Esophagus squamous epithelium (tissue), 5 donors: Measurements from ENCODE around the gene ACTN4. TPM values are rescaled to one million over a fixed set of nuclear protein-coding genes. Genes with fewer than 3 reads are reported as not detected.

Experiments
- DNase-seq: peaks from one replicate; lab custom pipeline; 2025; lab: John Stamatoyannopoulos, UW
- H3K27ac ChIP-seq, 4 donors: fragments of 200-600 bp; sonication (generic); one replicate each; pipeline ENCODE4 v1.5.1; 2016 to 2019; ENCODE audit warnings: mild to moderate bottlenecking in 1 of 4
- H3K27me3 ChIP-seq, 4 donors: fragments of 200-600 bp; sonication (generic); 1 replicate in 3 of 4; 2 replicates in 1 of 4; pipeline versions ENCODE4 v1.5.1 to v1.6.0; 2017 to 2021; ENCODE audit warnings: antibody characterized with exemption in 1 of 4
- H3K36me3 ChIP-seq, 3 donors: fragments of 200-600 bp; sonication (generic); one replicate each; pipeline ENCODE4 v1.5.1; 2016 to 2019
- H3K4me1 ChIP-seq, 3 donors: fragments of 200-600 bp; sonication (generic); one replicate each; pipeline ENCODE4 v1.5.1; 2017 to 2019
- H3K4me3 ChIP-seq, 4 donors: fragments of 200-600 bp; sonication (generic); 1 replicate in 3 of 4; 2 replicates in 1 of 4; pipeline ENCODE4 v1.5.1; 2016 to 2019; ENCODE audit warnings: mild to moderate bottlenecking in 2 of 4, moderate library complexity in 1 of 4
- H3K9me3 ChIP-seq, 3 donors: fragments of 200-600 bp; sonication (generic); one replicate each; pipeline ENCODE4 v1.5.1; 2016 to 2019
- CTCF ChIP-seq, 6 experiments: fragments of 450-650 bp in 4 of 6; fragments of 200-600 bp in 2 of 6; sonication (generic) in 2 of 6; IDR thresholded peaks; one replicate each; pipeline ENCODE4 v1.5.1; 2016 to 2019; ENCODE audit warnings: antibody characterized with exemption in 6 of 6, mild to moderate bottlenecking in 4 of 6, moderate library complexity in 4 of 6
- POLR2A ChIP-seq, 4 donors: fragments of 450-650 bp; IDR thresholded peaks; one replicate each; pipeline ENCODE4 v1.6.1; 2017; ENCODE audit warnings: antibody characterized with exemption in 4 of 4, mild to moderate bottlenecking in 4 of 4, moderate library complexity in 3 of 4
- WGBS, 2 donors: methylation state at CpG; one replicate each; pipeline ENCODE4 v1.1.5; 2018; 5-methylcytosine and 5-hydroxymethylcytosine counted together
- intact Hi-C: fragments of 100-400 bp; cut with DNase I; formaldehyde crosslinking; loops from one replicate; pipeline ENCODE4 v1.15.0; 2022
- total RNA-seq, 4 donors: library from RNA; depleted of rRNA; stranded (reverse); fragments of >200 nt; gene quantifications; one replicate each; pipeline ENCODE4 v1.1.0, GENCODE V29; 2016
- donor health status: DM: yes; HTN: yes; CAD: no.

The ACTN4 gene
- total RNA-seq, 4 donors from 2014 or later: 302 to 705 (median 414) TPM

DNA sequence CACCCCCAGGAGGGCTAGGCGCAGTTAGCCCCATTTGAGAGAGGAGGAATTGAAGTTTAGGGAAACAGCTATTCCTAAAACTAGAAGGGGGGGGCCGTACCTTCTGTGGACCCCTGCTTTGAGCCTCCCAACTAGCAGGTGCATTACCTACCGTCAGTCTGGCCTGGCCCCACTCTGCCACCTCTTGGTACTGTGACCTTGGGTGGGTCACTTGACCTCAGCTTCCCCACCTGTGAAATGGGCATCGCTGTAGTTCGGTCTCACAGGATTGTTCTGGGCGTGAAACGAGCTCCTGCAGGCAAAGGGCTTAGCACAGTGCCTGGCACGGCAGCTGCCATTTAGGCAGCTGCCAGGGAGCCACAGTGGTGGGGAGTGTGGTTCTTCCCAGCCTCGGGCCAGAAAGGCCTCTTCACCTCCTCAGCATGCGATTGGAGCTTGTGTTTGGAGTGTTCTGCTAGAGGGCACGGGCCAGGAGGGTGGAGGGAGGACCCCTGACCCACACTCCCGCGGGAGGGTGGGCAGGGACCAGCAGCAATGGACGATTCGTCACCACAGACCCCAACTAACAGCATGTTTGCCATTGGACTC lies 64.8 kb downstream of the ACTN4 start:
- Histone ChIP-seq H3K36me3 (peaks cover 46 to 100% (median 76%) of the 10 kb centered on the region in 3 donors), H3K27me3 (no peaks in the 10 kb centered on the region), H3K9me3 (no peaks in the 10 kb centered on the region), H3K4me1 (peaks cover 33 to 69% (median 57%) of the 10 kb centered on the region in 3 donors), H3K27ac (peak overlapping the region; percentile 26 to 86 (median 81)), H3K4me3 (no peak overlapping the region)
- DNase-seq: no peak
- intact Hi-C loops: no loop called here
- WGBS, 2 donors: 51 to 79% methylated on average over 3 to 5 of the region's 15 CpGs
- TF ChIP-seq POLR2A (IDR thresholded peaks at IDR 0.05) (no peak), CTCF (IDR thresholded peaks at IDR 0.05) (no peak)

- WGBS, 2 donors: 47 to 56% methylated on average over 7 to 11 of the region's 19 CpGs
- Histone ChIP-seq H3K36me3 (peaks cover 46 to 100% (median 76%) of the 10 kb centered on the region in 3 donors), H3K27me3 (no peaks in the 10 kb centered on the region), H3K9me3 (no peaks in the 10 kb centered on the region), H3K27ac (peak overlapping the region; percentile 26 to 86 (median 81)), H3K4me1 (peaks cover 30 to 62% (median 50%) of the 10 kb centered on the region in 3 donors), H3K4me3 (no peak overlapping the region)
- DNase-seq: no peak
- intact Hi-C loops: no loop called here
- peak in 1 of 4 donors; percentile 9 for TF ChIP-seq POLR2A (IDR thresholded peaks at IDR 0.05)
- no peak for TF ChIP-seq CTCF (IDR thresholded peaks at IDR 0.05)
Observed at GRCh38 chr19:38713227-38713649, 65.8 kb downstream of the ACTN4 start.

DNA sequence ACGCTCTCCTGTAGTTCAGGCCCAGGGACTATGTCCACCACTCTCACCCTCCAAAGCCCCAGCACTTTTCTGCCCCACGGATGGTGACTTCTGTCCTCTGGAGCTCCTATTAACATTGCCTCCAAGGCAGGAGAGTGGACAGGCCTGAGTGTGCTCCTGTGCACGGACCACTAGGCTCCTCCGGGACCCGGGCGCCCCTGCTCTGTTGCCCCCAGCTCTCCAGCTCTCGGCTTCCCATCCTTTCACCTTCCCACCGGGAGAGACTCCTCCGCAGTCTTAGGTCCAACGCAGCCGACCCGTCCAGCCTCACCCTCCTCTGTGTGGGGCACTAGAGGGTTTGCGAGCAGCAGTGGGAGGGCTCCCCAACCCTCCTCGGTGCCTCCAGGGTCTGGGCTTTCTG lies 66.4 kb downstream of the ACTN4 start:
- Histone ChIP-seq H3K4me1 (peaks cover 27 to 62% (median 46%) of the 10 kb centered on the region in 3 donors), H3K27me3 (no peaks in the 10 kb centered on the region), H3K9me3 (no peaks in the 10 kb centered on the region), H3K27ac (peak overlapping the region; percentile 26 to 86 (median 81)), H3K4me3 (no peak overlapping the region), H3K36me3 (peaks cover 40 to 100% (median 75%) of the 10 kb centered on the region in 3 donors)
- TF ChIP-seq POLR2A (IDR thresholded peaks at IDR 0.05): no peak
- no peak for TF ChIP-seq CTCF (IDR thresholded peaks at IDR 0.05)
- intact Hi-C loops: no loop called here
- DNase-seq: no peak
- WGBS, 2 donors: 93 to 95% methylated on average over 3 to 9 of the region's 14 CpGs

DNA sequence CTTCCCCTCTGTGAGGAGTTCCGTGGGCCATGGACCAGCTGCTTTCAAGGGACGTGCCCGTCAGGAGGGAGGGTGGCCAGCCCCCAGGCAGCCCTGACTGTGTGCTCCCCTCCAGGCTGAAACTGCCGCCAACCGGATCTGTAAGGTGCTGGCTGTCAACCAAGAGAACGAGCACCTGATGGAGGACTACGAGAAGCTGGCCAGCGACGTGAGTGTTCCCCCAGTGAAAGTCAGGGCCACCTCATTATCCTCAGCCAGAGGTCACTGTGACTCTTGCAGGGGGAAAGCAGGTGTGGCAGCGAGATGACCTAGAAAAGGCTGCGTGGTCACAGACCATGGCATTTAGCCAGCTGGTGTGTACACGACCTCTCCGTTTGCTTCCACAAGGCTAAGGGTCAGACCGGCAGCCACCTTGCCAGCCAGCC lies 66.9 kb downstream of the ACTN4 start:
- no peaks in the 10 kb centered on the region for H3K27me3 ChIP-seq
- peaks cover 32 to 62% (median 46%) of the 10 kb centered on the region in 3 donors for H3K4me1 ChIP-seq
- 76% methylated on average over 7 of the region's 14 CpGs; no CpG with 5 or more reads in 1 of the 2 donors for WGBS, 2 donors
- H3K9me3 ChIP-seq: no peaks in the 10 kb centered on the region
- intact Hi-C loops: no loop called here
- peak overlapping the region in 3 of 4 donors; percentile 80 to 86 (median 82) for H3K27ac ChIP-seq
- no peak for DNase-seq
- H3K36me3 ChIP-seq: peaks cover 35 to 100% (median 74%) of the 10 kb centered on the region in 3 donors
- TF ChIP-seq POLR2A (IDR thresholded peaks at IDR 0.05) (no peak), CTCF (IDR thresholded peaks at IDR 0.05) (no peak)
- no peak overlapping the region for H3K4me3 ChIP-seq

DNA sequence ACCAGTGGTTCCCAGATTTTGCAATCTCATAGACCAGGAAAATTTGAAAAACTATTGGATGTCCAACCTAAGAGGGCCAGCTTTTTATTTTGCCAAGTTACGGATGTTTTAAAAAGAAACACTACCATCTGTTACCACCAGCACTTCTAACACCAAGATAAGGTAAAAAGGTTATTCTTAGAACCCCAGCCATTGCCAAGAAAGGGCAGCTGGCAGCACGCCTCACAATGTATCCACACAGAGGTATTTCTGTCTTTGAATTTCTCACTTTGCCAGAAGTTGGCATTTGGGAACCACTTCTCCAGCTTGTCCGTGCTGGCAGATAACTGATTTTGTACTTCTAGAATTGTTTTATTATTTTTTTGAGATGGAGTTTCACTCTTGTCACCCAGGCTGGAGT lies 68.1 kb downstream of the ACTN4 start:
- Histone ChIP-seq H3K4me3 (no peak overlapping the region), H3K36me3 (peaks cover 36 to 100% (median 66%) of the 10 kb centered on the region in 3 donors), H3K27ac (peak overlapping the region in 3 of 4 donors; percentile 39 to 82 (median 80)), H3K9me3 (no peaks in the 10 kb centered on the region), H3K4me1 (peaks cover 33 to 62% (median 47%) of the 10 kb centered on the region in 3 donors), H3K27me3 (no peaks in the 10 kb centered on the region)
- 91% methylated on average over 3 of the region's 3 CpGs for WGBS, 2 donors
- intact Hi-C loops: no loop called here
- no peak for TF ChIP-seq POLR2A (IDR thresholded peaks at IDR 0.05)
- TF ChIP-seq CTCF (IDR thresholded peaks at IDR 0.05): peak in 1 of 6 experiments; percentile 8
- DNase-seq: no peak
